T47D (cell line): ENCODE measurements around the gene KIAA1671.

ENCODE experiments used
- DNase-seq, 2 experiments: peaks; one replicate each; pipeline versions ENCODE4 v3.0.0 to v3.0.0-alpha.2; 2011 to 2012; ENCODE audit warnings: low read depth in 1 of 2, low spot score in 1 of 2
- JUND ChIP-seq: IDR thresholded peaks from 2 replicates; pipeline ENCODE4 v1.6.1; 2012; ENCODE audit warnings: low read depth
- in situ Hi-C: cut with HindIII; loops from 2 replicates; pipeline ENCODE4 v1.10.0; 2016; ENCODE audit warnings: low sequenced_read_pairs, low pct_unique_long_range_greater_than_20kb

The KIAA1671 gene

DNA sequence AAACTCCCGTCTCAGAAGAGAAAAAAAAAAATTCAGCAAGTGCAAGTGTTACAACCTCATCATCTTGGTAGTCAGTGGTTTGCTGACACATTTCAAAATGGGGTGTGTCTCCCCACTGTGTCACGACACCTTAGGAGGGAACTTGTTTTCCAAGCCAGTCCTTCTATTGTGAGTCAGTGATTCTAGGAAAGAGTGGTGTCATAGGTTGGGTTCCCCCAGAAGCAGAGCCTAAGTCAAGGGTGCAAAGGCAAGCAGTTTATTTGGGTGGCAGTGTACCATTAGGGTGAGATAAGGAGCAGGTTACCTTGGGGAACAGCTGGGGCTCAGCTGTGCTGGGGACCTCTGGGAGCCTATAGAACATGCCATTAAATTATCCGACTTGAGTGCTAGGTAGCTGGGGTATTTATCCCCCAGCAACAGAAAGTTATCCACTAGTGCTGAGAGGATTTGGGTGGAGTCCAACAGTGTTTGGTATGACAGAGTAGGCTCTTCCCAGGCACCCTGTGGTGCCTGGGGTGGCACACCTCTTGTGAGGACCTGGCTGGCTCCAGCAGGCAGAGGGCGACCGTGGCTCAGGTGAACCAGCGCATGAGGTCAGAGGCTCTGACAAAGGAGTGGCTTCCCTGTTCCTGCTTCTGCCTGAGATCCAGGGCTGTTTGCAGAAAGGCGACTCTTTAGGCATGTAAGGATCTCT lies 41.7 kb downstream of the KIAA1671 start:
- no peak for TF ChIP-seq JUND
- DNase-seq = peak; percentile 63 to 79
- in situ Hi-C loops = no loop called here

DNA sequence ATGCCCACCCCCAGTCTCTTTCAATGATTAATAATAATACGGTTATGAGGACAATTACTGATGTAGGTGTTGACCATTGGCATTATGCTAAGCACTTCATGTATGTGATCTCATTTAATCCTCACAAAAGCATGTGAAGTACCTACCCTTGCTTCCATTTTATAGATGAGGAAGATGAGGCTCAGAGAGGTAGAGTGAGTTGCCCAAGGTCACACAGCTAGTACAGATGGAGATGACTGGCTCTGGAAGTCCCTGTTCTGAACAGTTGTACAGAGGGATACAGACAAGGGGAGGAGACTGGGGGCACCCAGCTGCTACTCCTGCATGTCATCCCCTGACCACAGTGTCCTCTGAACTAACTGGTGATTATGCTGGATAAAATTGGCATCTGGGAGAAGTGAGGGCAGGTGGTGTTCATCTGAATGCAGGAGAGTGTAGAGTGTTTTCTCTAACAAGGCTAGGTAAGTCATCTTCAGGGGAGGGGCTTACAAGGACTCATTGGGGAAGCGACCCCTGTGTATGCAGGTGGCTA lies 43.2 kb downstream of the KIAA1671 start:
- in situ Hi-C loops = no loop called here
- TF ChIP-seq JUND = no peak
- DNase-seq = no peak

GRCh38 chr22:24996420-24996952 lies 44.0 kb downstream of the KIAA1671 start:
- no peak for TF ChIP-seq JUND
- DNase-seq = peak in 1 of 2 experiments; percentile 69
- in situ Hi-C loops = no loop called here

DNA sequence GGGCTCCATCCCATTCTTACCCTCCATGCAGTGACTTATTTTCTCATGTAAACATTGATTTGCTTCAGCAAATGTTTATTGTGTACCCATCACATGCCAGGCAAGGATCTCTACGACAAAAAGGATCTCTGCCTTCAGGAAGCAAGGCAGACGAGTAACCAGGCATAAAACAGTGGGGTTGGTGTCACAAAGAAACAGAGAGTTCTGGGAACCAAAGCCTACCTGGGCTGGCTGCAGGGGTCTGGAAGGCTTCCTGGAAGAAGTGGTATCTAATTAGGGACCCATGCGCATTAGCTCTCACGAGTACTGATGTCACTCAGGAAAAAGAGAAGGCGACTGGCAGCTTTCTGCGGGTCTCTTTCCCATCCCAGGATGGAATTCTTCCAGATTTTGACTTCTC lies 44.5 kb downstream of the KIAA1671 start:
- DNase-seq = no peak
- TF ChIP-seq JUND = no peak
- in situ Hi-C loops = no loop called here

- TF ChIP-seq JUND = no peak
- DNase-seq = no peak
- in situ Hi-C loops = no loop called here
Observed at GRCh38 chr22:25000686-25001085, 48.2 kb downstream of the KIAA1671 start.

- DNase-seq = no peak
- no peak for TF ChIP-seq JUND
- in situ Hi-C loops = no loop called here
Observed at GRCh38 chr22:25002241-25002985, 49.9 kb downstream of the KIAA1671 start.

DNA sequence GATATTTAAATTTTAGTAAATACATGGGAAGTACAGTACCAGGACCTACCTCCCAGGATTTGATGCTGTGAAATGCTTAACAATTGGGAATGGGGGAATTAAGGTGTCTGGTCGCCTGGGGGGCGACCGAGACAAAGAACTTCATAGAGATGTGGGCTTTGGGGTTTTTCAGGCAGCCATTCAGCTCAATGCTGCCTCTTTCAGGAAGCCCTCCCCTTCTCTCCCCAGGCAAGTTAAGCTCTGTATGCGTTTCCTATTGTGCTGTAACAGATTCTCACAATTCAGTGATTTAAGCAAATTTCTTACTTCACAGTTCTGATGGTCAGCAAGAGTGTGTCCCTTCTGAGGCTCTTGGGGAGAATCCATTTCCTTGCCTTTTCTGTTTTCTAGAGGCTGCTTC lies 53.8 kb downstream of the KIAA1671 start:
- no peak for DNase-seq
- no peak for TF ChIP-seq JUND
- in situ Hi-C loops = no loop called here

- in situ Hi-C loops = no loop called here
- peak in 1 of 2 experiments; percentile 15 for DNase-seq
- TF ChIP-seq JUND = no peak
Observed at GRCh38 chr22:25007444-25008106, 55.1 kb downstream of the KIAA1671 start.

GRCh38 chr22:25008666-25009065 lies 56.1 kb downstream of the KIAA1671 start:
- in situ Hi-C loops = no loop called here
- TF ChIP-seq JUND = no peak
- DNase-seq = peak in 1 of 2 experiments; percentile 15

GRCh38 chr22:25012741-25013143 lies 60.2 kb downstream of the KIAA1671 start:
- TF ChIP-seq JUND = no peak
- DNase-seq = no peak
- in situ Hi-C loops = no loop called here

DNA sequence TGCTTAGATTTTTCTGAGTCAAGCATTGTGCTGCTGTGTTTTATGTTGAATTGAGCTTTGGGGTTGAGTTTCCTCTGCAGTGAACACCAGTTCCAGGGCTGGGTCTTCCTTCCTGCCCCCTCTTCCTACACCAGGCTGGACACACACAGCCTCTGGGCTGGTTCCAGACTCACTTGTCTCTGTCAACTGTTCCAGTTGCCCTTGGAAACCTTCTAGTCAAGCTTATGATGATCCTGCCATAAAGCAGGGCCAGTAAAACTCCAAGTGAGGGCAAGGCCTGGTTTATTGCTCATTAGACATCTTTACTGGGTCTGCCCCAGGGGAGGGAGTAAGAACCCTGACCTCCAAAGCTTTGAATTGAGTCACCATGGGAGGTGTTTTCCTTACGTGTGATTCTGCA lies 61.1 kb downstream of the KIAA1671 start:
- DNase-seq = no peak
- in situ Hi-C loops = no loop called here
- TF ChIP-seq JUND = no peak

- TF ChIP-seq JUND = no peak
- no peak for DNase-seq
- in situ Hi-C loops = no loop called here
Observed at GRCh38 chr22:25014896-25015755, 62.6 kb downstream of the KIAA1671 start.
